ENCODE results near the gene POU6F2.

The POU6F2 gene

GRCh38 chr7:39460486-39460885 is 482.8 kb downstream of the POU6F2 start:
- no peak overlapping the region for H3K4me3 ChIP-seq (replicated peaks; ENCODE audit: insufficient read depth, low read length)
- no peak for DNase-seq (ENCODE audit: low read depth in 1 of 2, low spot score in 1 of 2)
- no peak for TF ChIP-seq POLR2AphosphoS5 (IDR thresholded peaks at IDR 0.05; ENCODE audit: low read depth)
- no peak overlapping the region for H3K27ac ChIP-seq (replicated peaks)
- peaks cover 16% of the 10 kb centered on the region for H3K27me3 ChIP-seq (ENCODE audit: insufficient read depth, poor library complexity, severe bottlenecking)

GRCh38 chr7:39461263-39461820 is 483.6 kb downstream of the POU6F2 start:
- H3K27ac ChIP-seq (replicated peaks), result no peak overlapping the region

GRCh38 chr7:39463252-39463651 is 485.5 kb downstream of the POU6F2 start:
- TF ChIP-seq SPI1 (IDR thresholded peaks at IDR 0.05; ENCODE audit: borderline replicate concordance, low read depth) (no peak), POLR2AphosphoS5 (IDR thresholded peaks at IDR 0.05; ENCODE audit: low read depth) (no peak), GABPA (IDR thresholded peaks at IDR 0.05; ENCODE audit: low read depth) (no peak), CTCF (IDR thresholded peaks at IDR 0.05; ENCODE audit: insufficient read depth, low read length) (no peak), REST (IDR thresholded peaks at IDR 0.05; ENCODE audit: insufficient replicate concordance, low read depth) (no peak)
- Histone ChIP-seq H3K4me3 (replicated peaks; ENCODE audit: insufficient read depth, low read length) (no peak overlapping the region), H3K27me3 (ENCODE audit: insufficient read depth, poor library complexity, severe bottlenecking) (peaks cover 18% of the 10 kb centered on the region), H3K27ac (replicated peaks) (no peak overlapping the region)
- no peak for DNase-seq (ENCODE audit: low read depth in 1 of 2, low spot score in 1 of 2)

More at GRCh38 chr7:39461263-39461820, 483.6 kb downstream of the POU6F2 start:
- no peak overlapping the region for H3K4me3 ChIP-seq (replicated peaks; ENCODE audit: insufficient read depth, low read length)
- no peak for DNase-seq (ENCODE audit: low read depth in 1 of 2, low spot score in 1 of 2)
- no peak for TF ChIP-seq SPI1 (IDR thresholded peaks at IDR 0.05; ENCODE audit: borderline replicate concordance, low read depth)
- TF ChIP-seq POLR2AphosphoS5 (IDR thresholded peaks at IDR 0.05; ENCODE audit: low read depth), result no peak
- TF ChIP-seq CTCF (IDR thresholded peaks at IDR 0.05; ENCODE audit: insufficient read depth, low read length), result no peak
- H3K27me3 ChIP-seq (ENCODE audit: insufficient read depth, poor library complexity, severe bottlenecking), result peaks cover 19% of the 10 kb centered on the region

- Histone ChIP-seq H3K27me3 (ENCODE audit: insufficient read depth, poor library complexity, severe bottlenecking) (peaks cover 16% of the 10 kb centered on the region), H3K27ac (replicated peaks) (no peak overlapping the region), H3K4me3 (replicated peaks; ENCODE audit: insufficient read depth, low read length) (no peak overlapping the region)
- TF ChIP-seq POLR2AphosphoS5 (IDR thresholded peaks at IDR 0.05; ENCODE audit: low read depth) (no peak), CTCF (IDR thresholded peaks at IDR 0.05; ENCODE audit: insufficient read depth, low read length) (no peak), GABPA (IDR thresholded peaks at IDR 0.05; ENCODE audit: low read depth) (no peak), REST (IDR thresholded peaks at IDR 0.05; ENCODE audit: insufficient replicate concordance, low read depth) (no peak), SPI1 (IDR thresholded peaks at IDR 0.05; ENCODE audit: borderline replicate concordance, low read depth) (no peak)
- DNase-seq (ENCODE audit: low read depth in 1 of 2, low spot score in 1 of 2), result no peak
Observed at GRCh38 chr7:39464350-39465054, 486.8 kb downstream of the POU6F2 start.

Measured in HL-60 (cell line).